Measurements from ENCODE around the gene WWOX. TPM values are rescaled to one million over a fixed set of nuclear protein-coding genes. Genes with fewer than 3 reads are reported as not detected.

The WWOX gene
- total RNA-seq, 1 experiment from 2014 or later = 28.3 TPM

GRCh38 chr16:78673884-78674283 lies 574.4 kb downstream of the WWOX start:
- ChIA-PET CTCF (no interaction called here), POLR2A (ENCODE audit: unreplicated experiment) (no interaction called here)
- DNase-seq (no peak), ATAC-seq (no peak)
- no peak overlapping the region for H2AFZ ChIP-seq (ENCODE audit: low read length)
- no peaks in the 10 kb centered on the region for H3K27me3 ChIP-seq (ENCODE audit: low read length)
- intact Hi-C loops (cut with micrococcal nuclease) = no loop called here
- H3K9me3 ChIP-seq (ENCODE audit: low read length) = no peaks in the 10 kb centered on the region
- no peaks in the 10 kb centered on the region for H4K20me1 ChIP-seq (ENCODE audit: low read length)
- H3K79me2 ChIP-seq (ENCODE audit: low read length) = no peaks in the 10 kb centered on the region
- H3K4me3 ChIP-seq (ENCODE audit: low read length) = no peak overlapping the region
- no TSS peak for BruUV-seq (replicated peaks)
- H3K36me3 ChIP-seq (ENCODE audit: low read depth, low read length) = no peaks in the 10 kb centered on the region
- no peak overlapping the region for H3K4me2 ChIP-seq (ENCODE audit: low read length)
- TF ChIP-seq EZH2 (IDR thresholded peaks at IDR 0.05; ENCODE audit: low read length, unreplicated experiment) = no peak
- TF ChIP-seq, protein P1, sequence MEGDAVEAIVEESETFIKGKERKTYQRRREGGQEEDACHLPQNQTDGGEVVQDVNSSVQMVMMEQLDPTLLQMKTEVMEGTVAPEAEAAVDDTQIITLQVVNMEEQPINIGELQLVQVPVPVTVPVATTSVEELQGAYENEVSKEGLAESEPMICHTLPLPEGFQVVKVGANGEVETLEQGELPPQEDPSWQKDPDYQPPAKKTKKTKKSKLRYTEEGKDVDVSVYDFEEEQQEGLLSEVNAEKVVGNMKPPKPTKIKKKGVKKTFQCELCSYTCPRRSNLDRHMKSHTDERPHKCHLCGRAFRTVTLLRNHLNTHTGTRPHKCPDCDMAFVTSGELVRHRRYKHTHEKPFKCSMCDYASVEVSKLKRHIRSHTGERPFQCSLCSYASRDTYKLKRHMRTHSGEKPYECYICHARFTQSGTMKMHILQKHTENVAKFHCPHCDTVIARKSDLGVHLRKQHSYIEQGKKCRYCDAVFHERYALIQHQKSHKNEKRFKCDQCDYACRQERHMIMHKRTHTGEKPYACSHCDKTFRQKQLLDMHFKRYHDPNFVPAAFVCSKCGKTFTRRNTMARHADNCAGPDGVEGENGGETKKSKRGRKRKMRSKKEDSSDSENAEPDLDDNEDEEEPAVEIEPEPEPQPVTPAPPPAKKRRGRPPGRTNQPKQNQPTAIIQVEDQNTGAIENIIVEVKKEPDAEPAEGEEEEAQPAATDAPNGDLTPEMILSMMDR (conservative IDR thresholded peaks at IDR 0.05; ENCODE audit: low read depth, low read length) = no peak
- TF ChIP-seq EZH2phosphoT487 (IDR thresholded peaks at IDR 0.05; ENCODE audit: borderline replicate concordance, low read length) = no peak
- no peaks in the 10 kb centered on the region for H3F3A ChIP-seq (ENCODE audit: low read length, unreplicated experiment)
- no peak overlapping the region for H3K27ac ChIP-seq (ENCODE audit: low read length)
- H3K9ac ChIP-seq (ENCODE audit: low read length) = no peak overlapping the region
- no peaks in the 10 kb centered on the region for H3K4me1 ChIP-seq (ENCODE audit: insufficient read depth, low read length)
- H3K9me2 ChIP-seq (replicated peaks; ENCODE audit: low read length) = no peaks in the 10 kb centered on the region

DNA sequence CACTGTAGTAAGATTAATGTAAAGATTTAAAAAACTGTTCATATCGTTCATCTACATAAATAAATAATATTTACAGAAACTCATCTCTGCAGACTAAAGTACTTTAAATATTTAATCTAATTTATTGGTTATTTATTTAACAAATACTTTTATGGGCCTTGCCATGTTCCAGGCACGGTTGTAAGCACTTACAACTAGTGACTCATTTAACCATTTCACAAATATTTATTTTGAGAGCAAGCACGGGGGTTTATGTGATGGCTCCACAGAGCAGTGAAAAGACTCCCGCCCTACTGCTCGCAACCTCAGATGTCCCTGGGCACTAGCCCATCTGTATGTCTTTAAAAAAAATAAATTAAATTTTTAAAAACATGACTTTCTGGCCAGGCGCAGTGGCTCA lies 575.9 kb downstream of the WWOX start:
- ChIA-PET CTCF (no interaction called here), POLR2A (ENCODE audit: unreplicated experiment) (no interaction called here)
- intact Hi-C loops (cut with micrococcal nuclease) = no loop called here

More for the DNA sequence above, 575.9 kb downstream of the WWOX start:
- Histone ChIP-seq H3K79me2 (ENCODE audit: low read length) (no peaks in the 10 kb centered on the region), H3K4me2 (ENCODE audit: low read length) (no peak overlapping the region), H3K27ac (ENCODE audit: low read length) (no peak overlapping the region), H3K9me3 (ENCODE audit: low read length) (no peaks in the 10 kb centered on the region), H3K27me3 (ENCODE audit: low read length) (no peaks in the 10 kb centered on the region), H3K9ac (ENCODE audit: low read length) (no peak overlapping the region), H4K20me1 (ENCODE audit: low read length) (no peaks in the 10 kb centered on the region), H3F3A (ENCODE audit: low read length, unreplicated experiment) (no peaks in the 10 kb centered on the region), H2AFZ (ENCODE audit: low read length) (no peak overlapping the region), H3K36me3 (ENCODE audit: low read depth, low read length) (no peaks in the 10 kb centered on the region), H3K9me2 (replicated peaks; ENCODE audit: low read length) (no peaks in the 10 kb centered on the region), H3K4me1 (ENCODE audit: insufficient read depth, low read length) (no peaks in the 10 kb centered on the region), H3K4me3 (ENCODE audit: low read length) (no peak overlapping the region)
- TF ChIP-seq EZH2phosphoT487 (IDR thresholded peaks at IDR 0.05; ENCODE audit: borderline replicate concordance, low read length) (no peak), EZH2 (IDR thresholded peaks at IDR 0.05; ENCODE audit: low read length, unreplicated experiment) (no peak)
- TF ChIP-seq, protein P1 (conservative IDR thresholded peaks at IDR 0.05; ENCODE audit: low read depth, low read length) = no peak
- ATAC-seq (peak; percentile 24; the same call in 1 of the 2 replicates), DNase-seq (peak; percentile 49)
- no TSS peak for BruUV-seq (replicated peaks)
